Cortex of kidney (tissue), 1 donor: ENCODE measurements around the gene NDUFB7.
"Not testable (repeated sequence)": the region's sequence is repeated elsewhere in the genome, so short reads cannot be mapped to it uniquely, and the experiment has no call there.

Source experiments
- DNase-seq: peaks from one replicate; lab custom pipeline; 2025; lab: John Stamatoyannopoulos, UW

NDUFB7 gene

DNA sequence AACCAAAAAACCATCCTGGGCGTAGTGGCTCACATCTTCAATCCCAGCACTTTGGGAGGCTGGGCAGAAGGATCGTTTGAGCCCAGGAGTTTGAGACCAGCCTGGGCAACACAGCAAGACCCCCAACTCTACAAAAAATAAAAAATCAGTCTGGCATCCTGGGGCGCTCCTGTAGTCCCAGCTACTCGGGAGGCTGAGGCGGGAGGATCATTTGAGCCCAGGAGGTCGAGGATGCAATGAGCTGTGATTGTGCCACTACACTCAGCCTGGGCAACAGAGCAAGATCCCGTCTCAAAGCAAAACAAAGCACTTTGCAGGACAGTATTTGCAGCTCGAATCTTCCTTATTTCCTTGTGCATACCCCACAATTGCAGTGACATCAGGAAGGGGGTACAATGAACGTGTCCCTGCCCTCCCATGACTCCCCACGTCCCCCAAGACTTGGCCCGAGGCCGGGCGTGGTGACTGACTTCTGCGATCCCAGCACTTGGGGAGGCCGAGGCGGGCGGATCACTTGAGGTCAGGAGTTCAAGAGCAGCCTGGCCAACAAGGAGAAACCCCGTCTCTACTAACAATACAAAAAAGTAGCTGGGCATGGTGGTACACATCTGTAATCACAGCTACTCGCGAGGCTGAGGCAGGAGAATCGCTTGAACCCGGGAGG is 870 bp downstream of the NDUFB7 start:
- no peak for DNase-seq

DNA sequence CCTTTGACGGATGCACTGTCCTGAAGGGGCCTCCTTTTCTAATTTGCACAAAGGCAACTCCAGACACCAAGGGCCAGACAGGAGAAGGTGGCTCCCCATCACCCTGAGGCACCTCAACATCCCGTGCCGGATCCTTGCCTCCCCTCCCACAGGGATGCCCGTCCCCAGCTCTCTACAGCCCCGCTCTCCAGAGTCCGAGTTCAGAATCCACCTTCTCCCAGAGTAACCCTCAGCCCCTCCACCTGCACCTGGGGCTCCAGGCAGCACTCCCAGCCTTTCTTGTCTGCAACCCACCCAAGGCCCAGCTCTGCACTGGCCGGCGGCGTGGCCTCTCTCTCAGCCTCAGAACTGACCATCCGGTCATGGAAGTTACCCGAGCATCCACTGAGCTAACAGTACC is 4.8 kb downstream of the NDUFB7 start:
- no peak for DNase-seq

DNA sequence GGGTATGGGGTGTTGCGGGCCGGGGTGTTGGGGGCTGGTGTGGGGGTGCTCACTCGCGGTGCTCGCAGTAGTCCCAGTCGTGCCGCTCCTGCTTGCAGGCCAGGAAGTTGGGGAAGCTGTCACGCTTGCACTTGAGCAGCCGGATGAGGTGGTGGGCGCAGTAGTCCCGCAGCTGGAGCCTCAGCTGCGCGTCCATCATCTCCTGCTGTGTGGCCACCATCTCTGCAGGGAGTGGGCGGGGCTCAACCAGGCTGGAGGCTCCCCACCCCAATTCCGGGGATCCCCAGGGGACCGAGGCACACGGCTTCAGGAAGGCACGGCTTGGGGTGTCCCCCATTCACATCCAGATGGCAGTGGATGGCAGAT is 5.2 kb downstream of the NDUFB7 start:
- no peak for DNase-seq

DNA sequence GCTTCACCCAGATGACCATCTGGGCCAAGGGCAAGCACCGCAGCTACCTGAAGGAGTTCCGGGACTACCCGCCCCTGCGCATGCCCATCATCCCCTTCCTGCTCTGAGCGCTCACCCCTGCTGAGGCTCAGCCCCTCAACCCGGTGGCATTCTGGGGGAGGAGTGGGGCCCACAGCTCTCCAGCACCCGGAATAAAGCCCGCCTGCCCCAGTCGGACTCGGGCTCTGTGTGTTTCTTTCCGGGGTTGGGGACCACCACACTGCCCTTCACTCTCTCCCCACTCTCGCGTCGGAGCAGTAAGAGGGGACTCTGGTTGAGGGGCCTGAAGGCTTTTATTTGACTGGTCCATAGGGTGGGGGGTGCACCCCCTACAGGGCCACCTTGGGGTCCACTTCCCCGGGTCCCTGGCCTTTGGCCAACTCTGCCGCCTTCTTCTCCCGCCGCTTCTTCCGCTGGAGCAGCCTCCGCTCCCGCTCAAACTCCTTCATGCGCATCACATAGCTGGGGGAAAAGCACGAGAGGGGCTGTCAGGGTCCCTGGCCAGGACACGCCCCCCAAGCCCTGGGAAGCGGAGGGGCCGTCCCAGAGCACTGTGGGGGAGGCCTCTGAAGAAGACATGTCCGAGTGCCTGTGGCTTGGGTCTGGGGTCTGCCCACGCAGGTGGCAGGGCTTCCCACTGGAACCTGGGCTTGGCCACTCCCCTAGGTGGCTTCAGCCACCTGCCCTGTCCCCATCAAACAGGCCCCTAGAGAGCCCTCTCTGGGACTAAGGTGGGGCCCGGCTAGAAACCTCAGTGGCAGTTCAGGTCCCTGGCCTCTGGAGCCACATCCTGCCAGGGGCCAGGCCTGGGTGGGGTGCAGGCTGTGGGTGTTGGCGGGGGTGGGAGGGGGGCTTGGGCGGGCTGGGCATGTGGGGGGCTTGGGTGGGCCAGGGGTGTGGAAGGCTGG is 5.8 kb downstream of the NDUFB7 start:
- no peak for DNase-seq

DNA sequence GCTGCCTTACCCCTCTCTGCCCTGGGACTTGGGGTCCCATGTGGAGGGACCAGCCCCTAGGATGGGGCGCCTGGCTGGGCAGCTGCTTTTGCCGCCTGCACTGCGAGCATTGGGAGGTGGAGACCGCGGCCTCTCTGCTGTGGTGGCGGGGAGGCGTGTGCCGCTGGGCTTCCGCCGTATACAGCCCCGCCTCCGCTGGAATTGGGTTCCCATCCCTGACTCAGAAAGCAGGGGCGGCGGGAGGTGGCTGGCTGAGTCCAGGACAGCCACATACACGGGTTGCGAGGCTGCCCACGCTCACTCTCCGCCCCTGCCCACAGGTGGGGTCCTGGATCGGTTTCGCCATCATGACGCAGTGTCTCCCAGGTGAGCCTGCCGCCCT is 6.6 kb downstream of the NDUFB7 start:
- DNase-seq: no peak

DNA sequence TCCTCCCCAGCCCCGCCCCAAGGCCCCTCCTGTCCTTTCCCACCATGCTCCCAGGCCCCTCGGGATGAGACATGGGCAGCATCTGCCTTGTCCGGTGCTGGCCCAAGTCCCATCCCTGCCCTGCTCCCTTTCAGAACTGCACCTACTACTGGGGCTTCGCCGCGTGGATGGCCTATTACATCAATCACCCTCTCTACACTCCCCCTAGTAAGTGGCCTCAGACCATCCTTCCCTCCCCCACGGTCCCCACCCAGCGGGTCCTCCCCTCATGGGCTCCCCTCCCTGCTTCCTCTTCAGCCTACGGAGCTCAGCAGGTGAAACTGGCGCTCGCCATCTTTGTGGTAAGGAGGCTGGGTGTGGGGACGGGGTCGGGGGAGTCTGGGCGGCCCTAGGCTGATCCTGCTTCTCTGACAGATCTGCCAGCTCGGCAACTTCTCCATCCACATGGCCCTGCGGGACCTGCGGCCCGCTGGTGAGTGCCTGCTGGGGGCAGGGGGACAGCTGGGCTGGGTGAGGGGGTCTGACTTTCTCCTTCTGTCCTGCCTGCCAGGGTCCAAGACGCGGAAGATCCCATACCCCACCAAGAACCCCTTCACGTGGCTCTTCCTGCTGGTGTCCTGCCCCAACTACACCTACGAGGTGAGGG is 7.1 kb downstream of the NDUFB7 start:
- not testable (repeated sequence) for DNase-seq

DNA sequence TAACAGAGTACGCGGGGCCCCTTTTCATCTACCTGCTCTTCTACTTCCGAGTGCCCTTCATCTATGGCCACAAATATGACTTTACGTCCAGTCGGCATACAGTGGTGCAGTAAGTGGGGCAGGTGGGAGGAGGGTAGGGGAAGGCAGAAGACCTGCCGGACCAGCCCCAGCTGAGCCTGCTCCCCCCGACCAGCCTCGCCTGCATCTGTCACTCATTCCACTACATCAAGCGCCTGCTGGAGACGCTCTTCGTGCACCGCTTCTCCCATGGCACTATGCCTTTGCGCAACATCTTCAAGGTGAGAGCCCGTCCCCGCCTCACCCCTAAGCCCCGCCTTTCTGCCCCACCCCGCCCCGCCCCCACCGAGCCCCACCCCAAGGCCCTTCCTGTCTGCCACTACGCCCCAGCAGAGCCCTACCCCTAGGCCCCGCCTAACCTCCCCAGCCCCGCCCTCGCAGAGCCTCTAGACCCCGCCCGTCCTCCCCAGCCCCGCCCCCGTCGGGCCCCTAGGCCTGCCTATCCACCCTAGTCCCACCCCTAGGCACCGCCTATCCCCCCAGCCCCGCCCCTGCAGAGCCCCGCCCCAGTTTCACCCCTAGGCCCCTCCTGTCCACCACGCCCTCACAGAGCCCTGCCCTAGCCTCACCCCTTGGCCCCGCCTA is 7.7 kb downstream of the NDUFB7 start:
- DNase-seq: no peak

DNA sequence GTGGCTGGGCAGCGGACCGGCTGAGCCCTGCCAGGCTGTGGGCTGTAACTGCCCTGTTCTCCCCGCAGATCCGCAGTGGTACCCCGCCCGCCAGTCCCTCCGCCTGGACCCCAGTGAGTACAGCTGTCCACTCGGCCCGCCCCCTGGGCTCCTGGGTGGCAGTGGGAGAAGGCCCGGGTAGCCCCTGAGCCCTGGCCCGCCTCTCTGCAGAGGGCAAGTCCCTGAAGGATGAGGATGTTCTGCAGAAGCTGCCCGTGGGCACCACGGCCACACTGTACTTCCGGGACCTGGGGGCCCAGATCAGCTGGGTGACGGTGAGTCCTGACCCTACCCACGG is 8.3 kb downstream of the NDUFB7 start:
- DNase-seq: no peak

DNA sequence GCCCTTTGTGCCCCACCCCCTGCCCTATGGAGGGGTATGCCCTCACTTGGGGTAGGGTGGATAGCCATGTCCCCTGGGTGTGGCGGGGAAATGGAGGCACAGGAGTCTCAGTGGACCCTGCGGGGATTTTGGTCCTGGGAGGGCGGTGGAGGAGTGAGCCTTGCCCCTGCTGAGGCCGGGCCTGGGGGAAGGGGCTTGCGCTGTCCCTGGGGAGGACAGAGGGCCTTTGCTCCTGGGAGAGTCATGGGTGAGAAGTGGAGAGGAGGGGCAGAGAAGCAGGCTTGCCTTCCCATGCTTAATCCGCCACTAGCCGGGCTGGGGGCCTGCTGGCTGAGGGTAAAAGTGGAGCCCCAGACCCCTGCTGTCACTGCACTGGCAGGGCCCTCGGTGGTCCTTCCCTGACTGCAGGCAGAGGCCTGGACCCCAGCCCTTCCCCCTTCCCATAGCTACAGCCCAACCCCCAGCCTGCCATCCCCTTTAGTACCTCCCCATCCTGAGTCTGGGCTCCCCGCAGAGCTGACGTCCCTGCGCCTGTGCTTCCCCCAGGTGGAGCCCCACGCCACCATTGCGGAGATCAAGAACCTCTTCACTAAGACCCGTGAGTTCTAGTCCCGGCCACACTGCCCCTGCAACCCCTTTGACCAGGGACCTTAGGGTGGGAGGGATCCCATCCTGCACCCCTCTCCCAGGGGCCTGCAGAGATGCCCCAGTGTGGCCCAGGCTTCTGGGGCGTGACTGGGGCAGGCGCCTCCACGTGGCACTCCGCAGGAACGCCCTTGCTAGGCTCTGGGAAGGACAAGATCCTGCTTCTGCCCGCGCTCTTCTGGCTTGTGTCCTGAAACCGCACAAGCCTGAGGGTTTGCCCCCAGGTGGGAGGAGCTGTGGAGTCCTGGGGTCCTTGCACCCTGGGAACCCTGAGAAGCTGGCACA is 8.9 kb downstream of the NDUFB7 start:
- no peak for DNase-seq

DNA sequence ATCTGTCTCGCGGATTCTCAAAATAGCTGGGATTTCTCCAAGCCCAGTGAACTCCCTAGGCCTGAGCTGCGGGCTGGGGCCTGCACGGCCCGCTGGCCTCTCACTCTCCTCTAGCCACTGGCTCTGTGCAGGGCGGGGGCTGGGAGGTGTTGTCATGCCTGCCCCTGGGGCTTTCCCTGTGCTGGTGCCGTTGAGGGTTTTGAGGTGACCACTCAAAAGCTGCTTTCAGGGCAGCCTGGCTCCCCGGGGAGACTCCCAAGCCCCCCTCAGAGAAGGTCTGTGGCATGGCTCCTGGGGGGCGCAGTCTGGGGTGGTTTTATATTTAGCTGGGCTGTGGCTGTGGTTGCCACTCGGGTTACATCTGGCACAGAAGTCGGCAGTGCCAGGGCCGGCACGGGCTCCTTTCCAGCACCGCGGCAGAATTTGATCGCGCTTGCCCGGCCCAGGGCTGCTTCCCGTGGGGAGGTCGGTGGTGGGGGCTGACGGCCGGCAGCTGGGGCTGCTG is 10.0 kb downstream of the NDUFB7 start:
- no peak for DNase-seq

DNA sequence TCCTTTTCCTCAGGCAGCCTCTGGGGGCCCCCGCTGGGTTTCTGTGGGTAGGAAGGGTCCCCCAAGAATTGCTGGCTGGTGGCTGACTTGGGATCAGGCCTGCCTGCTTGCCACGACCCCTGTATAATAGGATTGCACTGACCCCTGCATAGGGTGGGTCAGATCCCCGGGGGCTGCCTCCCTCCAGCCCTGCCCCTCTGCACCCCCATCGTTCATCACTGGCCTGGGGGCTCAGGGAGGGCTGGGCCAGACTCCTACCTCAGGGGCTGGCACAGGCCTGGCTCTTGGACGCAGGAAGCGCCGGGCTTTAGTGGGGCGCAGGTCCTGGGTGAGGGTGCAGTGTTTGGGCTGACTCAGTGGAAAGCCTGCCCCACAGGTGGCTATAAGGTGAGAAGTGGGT is 10.6 kb downstream of the NDUFB7 start:
- DNase-seq: no peak

DNA sequence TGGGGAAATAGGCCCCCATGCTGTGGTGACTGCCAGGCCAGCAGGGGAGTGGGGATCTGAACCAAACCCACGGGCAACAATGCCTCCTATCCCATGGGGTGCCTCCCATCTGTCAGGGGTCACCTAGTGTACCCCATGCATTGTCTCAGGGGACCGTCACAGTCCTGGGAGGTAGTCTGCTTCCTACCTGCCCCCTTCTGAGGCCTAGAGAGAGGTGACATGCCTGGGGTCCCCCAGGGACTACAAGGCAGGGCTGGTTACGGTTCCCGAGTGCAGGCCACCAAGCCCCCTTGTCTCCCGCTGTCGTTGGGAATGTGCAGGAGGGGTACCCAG is 11.1 kb downstream of the NDUFB7 start:
- no peak for DNase-seq

DNA sequence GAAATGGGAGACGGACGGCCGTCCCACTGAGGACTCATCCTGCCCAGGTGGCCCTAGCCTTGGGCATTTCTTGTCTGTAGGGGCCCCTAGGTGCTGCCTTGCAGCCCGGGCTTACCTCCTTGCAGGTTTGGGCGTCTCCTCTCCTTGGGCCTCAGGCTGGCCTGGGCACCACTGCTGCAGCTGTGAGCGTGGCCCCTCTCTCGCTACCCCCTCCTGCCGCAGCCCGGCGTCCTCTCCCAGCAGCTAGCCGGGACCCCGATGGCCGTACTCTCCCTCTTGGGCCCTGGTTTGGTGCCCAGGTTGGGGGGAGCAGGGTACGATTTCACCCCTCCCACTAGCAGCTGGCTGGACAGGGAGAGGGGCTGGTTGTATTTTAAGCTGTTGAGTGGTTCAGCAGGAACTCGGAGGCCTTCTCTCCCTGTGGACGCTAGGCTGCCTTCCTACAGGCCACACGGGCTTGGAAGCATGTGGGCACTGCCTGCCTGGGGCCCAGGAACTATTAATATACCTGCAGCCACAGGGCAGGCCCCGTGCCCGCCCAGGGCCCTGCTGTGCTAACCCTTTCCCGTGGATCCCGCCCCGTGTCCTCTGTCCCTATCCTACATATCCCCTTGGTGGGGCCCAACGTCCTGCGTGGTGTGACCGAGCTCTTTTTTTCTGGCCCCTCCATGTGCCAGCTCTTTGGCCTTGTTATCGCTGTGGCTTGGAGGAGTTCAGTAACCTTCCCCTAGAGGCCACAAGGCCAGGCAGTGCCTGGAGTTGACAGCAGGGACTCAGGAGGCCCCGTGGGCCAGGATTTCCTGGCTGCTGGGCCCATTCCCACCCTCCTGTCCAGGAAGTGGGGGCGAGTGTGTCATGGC is 11.7 kb downstream of the NDUFB7 start:
- no peak for DNase-seq

DNA sequence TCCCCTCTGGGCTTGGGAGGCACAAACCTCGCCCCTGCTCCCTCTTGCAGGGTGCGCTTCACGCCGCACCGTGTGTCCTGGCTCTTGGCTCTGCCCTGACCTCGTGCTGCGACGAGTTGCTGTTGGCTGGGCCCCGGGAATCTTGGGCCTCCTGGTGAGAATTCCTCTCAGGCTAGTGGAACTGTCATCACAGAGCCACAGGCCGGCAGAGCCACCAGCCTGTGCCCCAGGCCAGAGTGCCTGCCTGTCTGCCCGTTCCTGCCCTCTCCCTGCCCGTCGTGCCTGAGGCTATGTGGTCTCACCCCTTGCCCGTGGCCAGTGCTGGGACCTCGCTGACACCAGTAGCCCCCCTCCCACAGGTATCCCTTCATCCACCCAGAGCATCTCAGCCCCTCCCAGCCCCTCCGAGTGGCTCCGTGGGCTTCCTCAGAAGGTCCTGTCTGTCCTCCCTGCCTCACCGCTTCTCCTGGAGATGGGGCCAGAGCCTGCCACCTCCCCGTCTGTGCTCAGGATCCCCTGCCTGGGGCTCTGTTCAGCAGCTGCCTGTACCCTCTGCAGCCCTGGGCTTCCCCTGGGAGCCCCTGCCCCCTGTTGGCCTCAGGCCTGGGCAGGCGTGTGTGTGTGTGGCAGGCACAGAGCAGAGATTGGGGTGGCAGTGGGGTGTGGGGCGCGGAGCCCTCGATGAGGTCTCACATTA is 13.3 kb downstream of the NDUFB7 start:
- no peak for DNase-seq

DNA sequence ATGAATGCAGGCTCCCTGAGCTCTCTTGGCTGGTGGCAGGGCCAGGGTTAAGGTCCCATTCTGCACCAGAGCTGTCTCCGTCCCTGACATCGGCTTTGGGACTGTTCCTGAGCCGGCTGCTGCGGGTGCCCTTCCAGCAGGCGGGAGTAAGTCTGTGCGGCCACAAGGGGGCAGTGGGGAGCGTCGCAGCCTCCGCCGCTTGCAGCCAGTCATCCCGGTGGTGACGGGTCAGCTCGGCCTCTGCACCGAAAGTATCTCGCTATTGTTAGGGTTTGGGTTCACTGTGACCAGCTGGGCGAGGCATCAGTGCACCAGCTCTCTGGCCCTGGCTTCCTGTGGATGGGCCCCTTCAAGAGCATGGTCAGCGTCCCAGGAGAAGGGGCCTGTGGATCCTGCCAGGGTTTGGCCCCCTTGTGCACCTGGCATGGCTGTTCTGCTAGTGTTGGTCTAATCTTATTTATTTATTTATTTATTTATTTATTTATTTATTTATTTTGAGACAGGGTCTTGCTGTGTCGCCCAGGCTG is 15.1 kb downstream of the NDUFB7 start:
- DNase-seq: no peak

DNA sequence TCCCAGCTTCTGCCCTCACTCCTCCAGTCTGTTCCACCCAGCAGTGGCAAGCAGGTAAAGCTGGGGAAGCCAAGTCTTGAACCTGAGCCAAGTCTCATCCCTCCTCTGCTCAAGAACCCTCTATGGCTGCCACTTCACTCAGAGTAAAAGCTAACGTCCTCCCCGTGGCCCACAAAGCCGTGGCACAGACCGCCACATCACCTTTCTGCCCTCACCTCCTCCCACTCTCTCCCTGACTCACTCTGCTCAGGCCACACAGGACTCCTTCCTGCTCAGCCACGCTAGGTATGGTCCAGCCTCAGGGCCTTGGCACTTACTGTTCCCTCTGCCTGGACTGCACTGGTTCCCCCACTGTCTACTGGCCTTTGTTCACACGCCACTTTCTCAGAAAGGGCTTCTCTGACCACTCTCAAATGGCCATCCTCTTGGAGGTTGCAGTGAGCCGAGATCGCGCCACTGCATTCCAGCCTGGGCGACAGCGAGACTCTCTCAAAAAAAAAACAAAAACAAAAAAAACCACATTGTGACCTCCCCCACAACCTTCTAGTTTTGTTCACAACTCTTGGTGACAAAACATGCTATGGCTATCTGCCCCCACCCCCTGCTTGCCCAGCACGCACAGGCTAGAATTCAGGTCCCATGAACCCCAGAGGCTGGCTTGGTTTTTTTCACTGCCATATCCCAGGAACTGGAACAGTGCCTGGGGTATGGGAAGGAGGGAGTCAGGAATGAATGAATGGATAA is 15.8 kb downstream of the NDUFB7 start:
- DNase-seq: no peak

DNA sequence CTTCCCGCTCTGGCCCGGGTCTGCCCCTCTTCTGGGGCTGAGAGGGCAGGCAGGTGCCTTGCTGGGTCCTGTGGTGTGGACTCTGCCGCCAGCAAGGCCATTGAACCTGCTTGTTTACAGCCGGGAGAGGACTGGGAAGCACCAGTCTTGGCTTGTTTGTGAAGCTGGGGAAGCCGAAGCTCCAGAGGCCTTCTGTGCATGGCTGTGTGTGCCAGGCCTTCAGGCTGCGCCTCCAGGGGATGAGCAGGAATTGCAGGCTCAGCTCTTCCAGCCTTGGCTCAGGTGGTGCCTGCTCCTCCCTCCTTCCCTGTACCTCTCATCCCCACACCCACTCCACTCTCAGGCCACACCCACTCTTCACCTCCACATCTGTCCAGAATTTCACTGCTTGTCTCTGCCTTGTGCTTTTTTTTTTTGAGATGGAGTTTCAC is 17.5 kb downstream of the NDUFB7 start:
- no peak for DNase-seq

DNA sequence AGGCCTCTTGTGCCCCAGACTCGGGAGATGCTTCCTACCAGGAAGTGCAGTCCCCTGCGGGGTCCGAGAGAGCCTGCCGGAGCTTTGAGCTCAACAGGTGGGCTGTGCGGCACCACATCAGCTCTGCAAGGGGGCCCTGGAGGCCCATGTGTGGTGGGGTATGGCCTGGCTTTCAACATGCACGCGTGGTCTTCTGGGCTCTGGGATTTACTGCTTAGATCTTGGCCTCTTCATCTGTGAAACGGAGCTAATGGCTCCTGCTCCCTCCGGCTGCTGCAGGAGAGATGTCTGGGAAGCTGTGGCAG is 18.0 kb downstream of the NDUFB7 start:
- no peak for DNase-seq
